GM12892 (cell line): ENCODE measurements around the gene H3-3A.

ENCODE experiments used
- POLR2A ChIP-seq: IDR thresholded peaks from 2 replicates; pipeline ENCODE4 v1.6.1; 2011; ENCODE audit warnings: low read depth, low read length, control low read depth
- POLR2AphosphoS5 ChIP-seq: IDR thresholded peaks from 2 replicates; pipeline ENCODE4 v1.6.1; 2011; ENCODE audit warnings: low read depth, low read length, control low read depth
- TAF1 ChIP-seq: IDR thresholded peaks from 2 replicates; pipeline ENCODE4 v1.6.1; 2011; ENCODE audit warnings: low read depth, mild to moderate bottlenecking, control low read depth, low read length, borderline replicate concordance

- TF ChIP-seq POLR2A (no peak), POLR2AphosphoS5 (no peak), TAF1 (no peak)
Observed at GRCh38 chr1:226098870-226099835, 36.6 kb downstream of the H3-3A start.
